SHP77 (cell line): ENCODE data around the gene GPR39.

Experiments used
- DNase-seq, 2 experiments: peaks; one replicate each; lab custom pipeline; 2025; lab: John Stamatoyannopoulos, UW

The GPR39 gene

DNA sequence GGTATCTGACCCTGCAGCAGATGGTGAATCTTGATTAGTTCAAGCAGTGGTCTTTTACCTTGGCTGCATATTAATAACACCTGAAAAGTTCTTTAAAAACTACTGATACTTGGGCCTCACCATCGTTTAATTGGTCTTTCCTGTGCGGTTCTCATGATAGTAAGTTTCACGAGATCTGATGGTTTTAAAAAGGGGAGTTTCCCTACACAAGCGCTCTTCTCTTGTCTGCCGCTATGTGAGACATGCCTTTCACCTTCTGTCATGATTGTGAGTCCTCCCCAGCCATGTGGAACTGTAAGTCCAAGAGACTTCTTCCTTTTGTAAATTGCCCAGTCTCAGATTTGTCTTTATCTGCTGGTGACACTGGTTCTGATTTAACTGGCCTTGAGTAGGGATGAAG is 151.1 kb downstream of the GPR39 start:
- DNase-seq: no peak

DNA sequence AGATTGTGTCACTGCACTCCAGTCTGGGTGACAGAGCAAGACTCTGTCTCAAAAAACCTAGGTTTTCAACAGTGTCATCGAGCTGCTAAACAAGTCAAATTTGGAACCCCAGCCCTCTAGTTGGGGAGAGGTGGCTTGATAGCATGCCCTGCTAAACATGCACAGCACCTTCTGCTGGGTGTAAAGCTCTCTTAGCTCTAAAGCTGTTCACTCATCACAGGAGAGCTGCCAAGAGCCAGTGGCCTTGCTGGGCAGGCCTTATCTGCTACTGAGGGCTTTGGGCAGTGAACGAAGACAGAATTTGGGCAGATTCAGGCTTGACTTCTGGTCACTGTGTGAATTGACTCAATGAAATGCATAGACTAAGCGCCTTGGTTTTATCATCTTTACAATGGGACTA is 152.1 kb downstream of the GPR39 start:
- no peak for DNase-seq

- no peak for DNase-seq
These were observed 156.9 kb downstream of the GPR39 start for GRCh38 chr2:132573444-132574007.

DNA sequence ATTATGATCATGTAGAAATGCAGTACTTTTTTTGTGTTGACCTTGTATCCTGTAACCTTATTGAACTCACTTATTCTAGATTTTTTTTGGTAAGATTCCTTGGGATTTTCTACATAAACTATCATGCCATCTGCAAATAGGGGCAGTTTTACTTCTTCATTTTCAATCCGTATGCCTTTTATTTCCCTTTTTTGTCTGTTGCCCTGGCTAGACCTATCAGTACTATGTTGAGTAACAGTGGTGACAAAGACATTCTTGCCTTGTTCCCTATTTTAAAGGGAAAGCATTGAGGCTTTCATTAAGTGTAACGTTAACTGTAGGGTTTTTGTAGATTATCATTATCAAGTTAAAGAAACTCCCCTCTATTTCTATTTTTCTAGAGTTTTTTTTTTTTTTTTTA is 161.1 kb downstream of the GPR39 start:
- no peak for DNase-seq

DNA sequence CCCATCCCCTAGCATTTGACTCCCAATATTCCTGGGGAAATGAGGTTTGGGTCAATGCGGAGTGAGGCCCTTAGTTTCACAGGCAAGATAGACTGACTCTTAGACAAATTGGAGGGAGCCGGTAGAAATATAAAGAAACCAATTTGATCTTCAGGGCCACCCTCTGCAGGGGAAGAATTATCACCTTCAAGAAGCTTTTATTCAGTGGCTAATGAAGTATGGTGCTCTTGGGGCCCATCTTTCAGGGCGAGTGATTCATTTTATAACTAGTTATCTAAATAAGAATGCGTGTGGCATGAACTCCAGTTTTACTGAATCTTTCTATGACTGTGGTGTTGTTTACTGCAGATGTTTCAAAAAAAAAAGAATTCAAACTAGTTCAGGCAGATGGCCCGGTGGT is 165.0 kb downstream of the GPR39 start:
- no peak for DNase-seq

DNA sequence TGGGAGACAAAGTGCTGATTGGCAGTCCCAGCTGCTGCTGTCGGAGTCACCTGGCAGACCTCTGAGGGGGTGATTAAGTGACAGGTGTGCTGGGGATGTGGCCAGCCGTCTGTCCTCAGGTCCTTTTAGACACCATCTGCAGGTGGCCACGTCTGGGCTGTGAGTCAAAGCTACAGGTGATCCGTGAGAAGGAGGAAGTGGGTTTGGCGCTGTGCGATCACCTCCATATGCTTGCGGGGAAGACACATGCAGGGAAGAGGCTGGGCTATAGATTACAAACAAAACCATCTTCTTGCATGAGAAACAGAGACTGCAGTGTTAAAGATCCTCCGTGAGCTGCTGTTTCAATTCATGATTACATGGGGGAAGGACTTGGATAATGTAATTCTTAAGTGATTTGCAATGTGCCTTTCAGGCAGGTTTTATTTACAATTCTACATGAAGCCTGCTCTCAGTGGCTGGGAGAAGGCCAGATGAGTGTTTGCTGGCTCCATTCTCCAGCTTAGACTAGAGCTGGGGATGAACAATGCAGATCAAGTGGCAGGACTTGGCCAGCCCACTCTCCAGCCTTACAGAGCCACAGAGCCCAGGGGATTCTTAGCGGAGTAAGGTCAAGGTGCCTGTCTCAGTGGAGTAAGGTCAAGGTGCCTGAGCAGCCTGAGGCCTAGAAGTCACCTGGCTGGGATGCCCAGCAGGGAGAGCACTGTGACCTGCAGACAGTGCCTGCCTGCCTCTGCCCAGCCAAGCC is 165.6 kb downstream of the GPR39 start:
- peak; percentile 60 to 87 for DNase-seq

- no peak for DNase-seq
These were observed 167.2 kb downstream of the GPR39 start for GRCh38 chr2:132583666-132584360.

DNA sequence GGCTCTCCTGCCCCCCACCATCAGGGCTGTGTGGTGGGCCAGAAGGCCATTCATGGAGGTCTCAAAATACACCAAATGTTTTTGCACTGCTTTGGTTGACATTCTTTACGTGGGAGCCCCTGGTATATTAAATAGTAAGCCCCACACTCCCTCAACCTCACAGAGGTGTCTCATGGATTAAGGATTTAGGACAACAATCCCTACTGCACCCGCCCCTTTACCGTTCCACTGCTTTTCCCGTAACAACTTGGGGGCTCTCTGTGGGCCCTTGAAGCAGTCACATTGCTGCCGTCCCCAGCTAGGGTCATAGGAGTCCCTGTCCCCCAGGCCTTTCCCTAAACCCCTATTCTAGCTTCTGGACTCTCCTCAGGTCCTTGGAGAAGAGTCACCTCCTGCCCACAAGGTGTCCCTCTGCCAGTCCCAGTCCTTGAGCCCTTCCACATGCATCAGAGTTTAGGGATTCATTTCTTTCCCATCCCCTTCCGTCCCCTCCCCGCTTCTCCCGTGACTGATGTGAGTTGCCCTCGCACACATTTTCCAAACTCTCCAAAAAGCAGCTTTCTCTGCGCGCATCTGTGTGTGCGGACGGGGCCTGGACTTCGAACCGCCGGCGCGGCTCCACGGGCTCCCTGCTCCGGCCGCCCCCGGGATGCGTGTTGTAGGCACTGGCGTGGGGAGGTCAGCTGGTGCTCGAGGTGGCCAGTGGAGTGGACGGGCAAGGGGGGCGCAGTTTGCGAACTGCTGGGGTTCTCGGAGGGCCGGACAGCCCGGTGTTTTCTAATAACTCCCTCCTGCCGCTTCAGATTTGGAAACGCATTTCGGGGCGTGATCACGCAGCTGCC is 168.6 kb downstream of the GPR39 start:
- no peak for DNase-seq

DNA sequence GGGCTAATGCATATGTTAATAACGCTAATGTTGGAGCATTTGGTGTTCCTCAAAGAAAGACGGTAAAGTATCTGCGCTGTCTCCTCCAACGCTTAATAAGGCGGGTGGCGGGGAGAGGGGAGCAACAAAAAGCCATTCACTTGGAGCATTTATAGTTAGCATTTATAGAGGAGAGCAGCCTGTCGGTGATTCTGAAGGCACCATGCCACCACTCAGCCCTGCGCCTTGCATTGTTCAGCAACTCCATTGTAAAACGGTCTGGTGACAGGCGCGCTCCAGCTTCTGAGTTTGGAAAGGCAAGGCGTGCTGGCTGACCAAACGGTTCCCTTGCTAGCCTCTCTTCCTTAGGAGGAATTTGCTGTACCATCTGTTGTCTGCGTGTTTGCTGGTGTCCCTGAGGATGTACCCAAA is 169.5 kb downstream of the GPR39 start:
- DNase-seq: no peak

DNA sequence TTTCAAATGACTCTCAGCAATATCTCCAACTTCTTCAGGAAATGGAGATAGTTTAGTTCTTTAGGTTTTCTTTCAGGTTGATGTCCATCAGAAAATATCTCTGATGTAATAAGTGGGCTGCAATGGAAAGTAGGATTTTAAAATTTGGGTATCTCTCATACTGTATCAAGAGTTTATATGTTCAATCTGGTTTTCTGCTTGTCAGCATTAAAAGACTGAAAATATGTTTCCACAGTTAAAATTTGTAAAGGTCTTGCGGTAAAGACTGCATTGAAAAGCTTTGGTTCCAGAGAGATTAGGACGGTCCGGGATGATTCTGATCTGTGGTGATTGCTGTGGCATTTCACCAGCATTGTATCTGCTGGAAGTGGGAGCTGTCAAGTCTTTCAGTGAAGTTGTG is 170.2 kb downstream of the GPR39 start:
- DNase-seq: no peak

- DNase-seq: no peak
These were observed 172.0 kb downstream of the GPR39 start for GRCh38 chr2:132588576-132588975.

DNA sequence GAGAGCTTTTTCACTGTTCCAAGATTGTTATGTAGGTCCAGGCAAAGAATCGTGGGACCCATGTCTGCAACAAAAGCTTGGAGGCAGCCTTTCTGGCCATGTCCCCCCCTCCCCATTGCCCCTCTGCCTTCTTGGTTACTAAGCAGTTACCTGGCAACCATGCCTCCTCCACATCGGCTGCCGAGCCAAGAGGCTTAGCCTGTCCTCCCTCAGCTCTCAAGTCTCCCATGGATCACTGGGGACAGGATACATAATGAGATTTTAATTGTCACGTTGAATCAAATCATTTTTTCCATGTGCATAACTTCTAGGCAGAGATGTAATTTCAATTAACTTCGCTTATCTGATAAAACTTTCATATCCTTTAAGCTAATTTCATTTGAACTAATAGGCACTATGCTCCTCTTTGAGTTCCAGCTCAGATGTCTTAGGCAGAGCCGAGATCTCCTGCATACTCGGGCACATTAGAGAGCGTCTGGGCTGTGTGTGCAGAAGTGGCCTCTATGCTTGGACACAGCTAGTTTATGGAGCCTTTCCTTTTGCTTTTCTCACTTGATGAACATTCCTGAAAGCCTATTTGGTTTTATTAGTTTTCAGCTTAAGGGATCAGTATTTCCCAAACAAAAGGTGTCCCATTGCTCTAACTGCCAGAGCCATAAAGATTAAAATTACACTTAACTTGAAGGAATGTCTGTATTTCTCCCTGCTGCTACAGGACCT is 172.7 kb downstream of the GPR39 start:
- DNase-seq: no peak

- no peak for DNase-seq
These were observed 173.4 kb downstream of the GPR39 start for GRCh38 chr2:132589966-132590365.

DNA sequence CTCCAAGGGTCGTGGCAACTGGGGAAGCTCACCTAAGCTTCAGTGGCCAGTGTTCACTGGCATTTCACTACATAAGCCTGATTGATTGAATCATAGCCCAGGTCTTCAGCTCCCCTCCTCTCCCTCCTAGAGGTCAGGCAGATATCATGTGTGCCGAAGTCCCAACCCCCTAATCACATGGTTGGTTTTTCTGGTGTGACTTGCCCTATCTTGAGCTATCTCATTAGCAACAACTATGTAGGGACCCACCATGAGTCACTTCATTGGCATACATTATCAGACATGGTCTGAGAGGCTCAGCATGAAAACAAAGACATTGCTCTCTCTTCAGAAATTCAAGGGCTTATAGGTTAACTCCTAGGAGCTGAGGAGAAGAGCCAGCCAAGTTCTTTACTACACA is 176.6 kb downstream of the GPR39 start:
- DNase-seq: no peak

DNA sequence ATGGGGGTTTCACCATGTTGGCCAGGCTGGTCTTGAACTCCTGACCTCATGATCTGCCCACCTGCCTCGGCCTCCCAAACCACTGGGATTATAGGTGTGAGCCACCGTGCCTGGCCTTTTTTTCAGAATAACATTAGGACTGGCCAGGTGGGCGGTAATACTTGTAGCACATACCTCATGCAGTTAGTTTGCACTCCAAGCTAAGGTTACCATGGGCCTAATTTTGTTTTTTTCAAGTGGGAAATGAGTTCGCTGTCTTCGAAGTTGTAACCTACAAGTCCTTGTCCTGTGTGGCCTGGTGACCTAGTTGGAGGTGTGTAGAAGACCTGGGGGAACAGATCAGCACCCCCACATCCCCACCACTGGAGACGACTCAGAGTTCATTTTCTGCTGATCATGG is 178.6 kb downstream of the GPR39 start:
- no peak for DNase-seq

GRCh38 chr2:132595693-132596092 is 179.1 kb downstream of the GPR39 start:
- DNase-seq: no peak

GRCh38 chr2:132597166-132597565 is 180.6 kb downstream of the GPR39 start:
- no peak for DNase-seq

DNA sequence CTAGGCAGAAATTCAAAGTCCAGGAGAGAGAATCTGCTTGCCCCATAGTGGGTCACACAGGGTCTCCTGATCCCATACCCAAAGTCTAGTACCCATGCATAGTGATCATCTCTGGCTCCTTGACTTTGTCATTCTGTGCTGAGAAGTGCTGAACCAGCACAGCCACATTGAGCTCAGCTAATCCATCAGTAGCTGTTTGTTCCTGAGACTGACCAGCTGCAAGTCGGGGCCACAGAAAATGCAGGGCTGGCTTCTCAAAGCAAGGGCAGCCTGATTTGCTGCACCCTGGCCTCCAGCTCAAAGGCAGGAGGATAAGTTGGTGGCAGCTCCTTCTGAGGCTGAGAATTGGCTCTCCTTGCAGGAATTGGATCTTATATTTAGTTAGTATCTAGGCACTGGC is 181.2 kb downstream of the GPR39 start:
- DNase-seq: no peak

DNA sequence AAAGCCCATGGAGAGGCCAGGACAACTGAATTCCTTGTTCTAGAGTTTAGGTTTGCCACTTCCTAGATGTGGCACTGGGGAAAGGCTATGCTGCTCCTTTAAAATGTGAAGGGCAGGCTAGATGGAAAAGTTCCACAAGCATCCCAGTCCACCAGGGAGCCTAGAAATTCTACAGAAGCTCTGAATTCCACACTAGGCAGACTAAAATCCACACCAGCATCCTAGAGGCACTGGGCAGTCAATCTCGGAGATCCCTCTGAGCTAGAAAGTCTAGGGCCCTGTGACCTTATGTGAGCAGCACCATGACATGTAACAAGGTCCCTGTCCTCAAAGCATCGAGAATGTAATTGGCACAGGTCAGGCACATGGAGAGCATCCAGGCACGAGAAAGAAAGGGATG is 181.9 kb downstream of the GPR39 start:
- no peak for DNase-seq

DNA sequence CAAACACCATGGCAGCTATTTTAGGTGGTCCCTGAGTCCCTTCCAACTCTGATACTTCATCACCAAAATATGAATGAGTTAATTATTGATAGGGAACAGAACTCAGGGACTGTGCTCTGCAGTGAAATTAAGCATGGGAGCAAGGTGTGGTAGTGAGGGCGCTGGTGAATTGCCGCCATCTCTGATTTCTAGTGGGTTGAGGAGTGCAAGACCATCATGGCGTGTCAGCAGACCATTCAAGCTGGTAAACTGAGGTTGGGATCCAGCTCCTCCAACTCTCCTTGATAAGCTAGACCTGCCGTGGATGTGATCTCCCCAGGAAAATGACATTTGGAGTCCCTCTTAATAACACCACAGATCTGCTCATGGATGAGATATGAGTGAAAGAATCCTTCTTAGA is 183.0 kb downstream of the GPR39 start:
- no peak for DNase-seq

- no peak for DNase-seq
These were observed 188.0 kb downstream of the GPR39 start for GRCh38 chr2:132604561-132604960.
